GM12878 (cell line): ENCODE measurements around the gene ZDHHC19. TPM values are rescaled to one million over a fixed set of nuclear protein-coding genes. Genes with fewer than 3 reads are reported as not detected.

Source experiments
- BCL11A ChIP-seq: IDR thresholded peaks from 2 replicates; pipeline ENCODE4 v1.6.1; 2011; ENCODE audit warnings: low read depth, low read length
- CREB1 ChIP-seq: IDR thresholded peaks from 2 replicates; pipeline ENCODE4 v1.6.1; 2012; ENCODE audit warnings: low read depth, mild to moderate bottlenecking, inconsistent platforms
- FOS ChIP-seq: IDR thresholded peaks from 3 replicates; pipeline ENCODE4 v1.6.1; 2011; ENCODE audit warnings: borderline replicate concordance; ENCODE audit not compliant: insufficient read length; ENCODE audit errors: extremely low read depth
- FOXM1 ChIP-seq: IDR thresholded peaks from 2 replicates; pipeline ENCODE4 v1.6.1; 2012; ENCODE audit warnings: low read depth, mild to moderate bottlenecking, inconsistent platforms, low read length, moderate library complexity
- IRF4 ChIP-seq: IDR thresholded peaks from 2 replicates; pipeline ENCODE4 v1.6.1; 2011; ENCODE audit warnings: low read depth, low read length
- JUNB ChIP-seq: IDR thresholded peaks from 2 replicates; pipeline ENCODE4 v1.6.1; 2016; ENCODE audit warnings: antibody characterized with exemption, mild to moderate bottlenecking
- LARP7 ChIP-seq: fragments of 450-650 bp; IDR thresholded peaks from 2 replicates; pipeline ENCODE4 v1.6.1; 2017; ENCODE audit warnings: mild to moderate bottlenecking
- MEF2B ChIP-seq: fragments of 450-650 bp; IDR thresholded peaks from 2 replicates; pipeline ENCODE4 v1.6.1; 2018; ENCODE audit warnings: mild to moderate bottlenecking, moderate library complexity; ENCODE audit not compliant: partially characterized antibody, poor library complexity, severe bottlenecking
- MXI1 ChIP-seq: fragments of 150-350 bp; IDR thresholded peaks from 2 replicates; pipeline ENCODE4 v1.6.1; 2011; ENCODE audit warnings: low read depth, mild to moderate bottlenecking, inconsistent platforms, low read length, improper control_type of control experiment
- NR2F1 ChIP-seq: fragments of 450-650 bp; conservative IDR thresholded peaks from 2 replicates; pipeline ENCODE4 v1.6.1; 2017; ENCODE audit warnings: mild to moderate bottlenecking
- PAX5 ChIP-seq: IDR thresholded peaks from 2 replicates; pipeline ENCODE4 v1.6.1; 2011; ENCODE audit warnings: low read depth, low read length, borderline replicate concordance
- SIN3A ChIP-seq: IDR thresholded peaks from 2 replicates; pipeline ENCODE4 v1.6.1; 2012; ENCODE audit warnings: low read depth, low read length, improper control_type of control experiment
- SMAD5 ChIP-seq: IDR thresholded peaks from 2 replicates; pipeline ENCODE4 v1.6.1; 2016; ENCODE audit warnings: antibody characterized with exemption, low read depth
- SMC3 ChIP-seq: IDR thresholded peaks from 2 replicates; pipeline ENCODE4 v1.6.1; 2011; ENCODE audit warnings: low read length, improper control_type of control experiment, borderline replicate concordance
- SREBF1 ChIP-seq: IDR thresholded peaks from 2 replicates; pipeline ENCODE4 v1.6.1; 2012; ENCODE audit warnings: mild to moderate bottlenecking, low read length
- TCF12 ChIP-seq: IDR thresholded peaks from 2 replicates; pipeline ENCODE4 v1.6.1; 2011; ENCODE audit warnings: low read depth, mild to moderate bottlenecking, low read length
- TCF7 ChIP-seq: IDR thresholded peaks from 2 replicates; pipeline ENCODE4 v1.6.1; 2014; ENCODE audit warnings: antibody characterized with exemption, borderline replicate concordance
- WRNIP1 ChIP-seq: IDR thresholded peaks from 2 replicates; pipeline ENCODE4 v1.6.1; 2011; ENCODE audit warnings: low read depth, low read length, improper control_type of control experiment, borderline replicate concordance
- ZNF24 ChIP-seq: fragments of 450-650 bp; IDR thresholded peaks from 2 replicates; pipeline ENCODE4 v1.6.1; 2017; ENCODE audit warnings: antibody characterized with exemption, mild to moderate bottlenecking
- ZNF384 ChIP-seq: IDR thresholded peaks from 2 replicates; pipeline ENCODE4 v1.6.1; 2012; ENCODE audit warnings: low read depth, mild to moderate bottlenecking, low read length, improper control_type of control experiment, borderline replicate concordance
- ZNF622 ChIP-seq: fragments of 450-650 bp; IDR thresholded peaks from 2 replicates; pipeline ENCODE4 v1.6.1; 2017; ENCODE audit warnings: mild to moderate bottlenecking, inconsistent platforms
- ZZZ3 ChIP-seq: IDR thresholded peaks from 2 replicates; pipeline ENCODE4 v1.6.1; 2011; ENCODE audit warnings: low read depth; ENCODE audit not compliant: control insufficient read depth, insufficient read length
- polyA plus RNA-seq, 11 experiments: library from polyadenylated mRNA; depleted of rRNA in 4 of 11; unstranded in 6 of 11; stranded (reverse) in 5 of 11; fragments of >200 nt; fragmentation: Nextera tagmentation in 4 of 11; fragmentation: Illumina TruSeq in 1 of 11; extraction: Ambion mirVana in 4 of 11; extraction: Trizol in 1 of 11; gene quantifications; 1 replicate in 1 of 11; 2 replicates in 10 of 11; pipeline versions ENCODE4 v1.2.1 to v1.2.3, GENCODE V29; 2011 to 2016; ENCODE audit warnings: inconsistent platforms in 2 of 11, missing spikeins in 2 of 11, low read depth in 1 of 11
- total RNA-seq, 4 experiments: library from RNA; depleted of rRNA in 3 of 4; stranded (reverse); fragments of >200 nt in 3 of 4; fragmentation: Illumina TruSeq in 1 of 4; extraction: Trizol in 1 of 4; gene quantifications; 2 replicates each; pipeline versions ENCODE4 v1.2.1 to v1.2.3, GENCODE V29; 2013 to 2021
- TF ChIP-seq, protein P1 (sequence below): fragments of 450-650 bp; conservative IDR thresholded peaks from 2 replicates; pipeline ENCODE4 v1.6.1; 2017; ENCODE audit warnings: mild to moderate bottlenecking, moderate library complexity
- TF ChIP-seq, protein P2 (sequence below): fragments of 450-650 bp; IDR thresholded peaks from 2 replicates; pipeline ENCODE4 v1.6.1; 2017; ENCODE audit warnings: antibody characterized with exemption, mild to moderate bottlenecking, moderate library complexity
- TF ChIP-seq, protein P3 (sequence below): IDR thresholded peaks from 2 replicates; pipeline ENCODE4 v1.6.1; 2011; ENCODE audit warnings: mild to moderate bottlenecking, low read depth, low read length, moderate library complexity; ENCODE audit not compliant: insufficient replicate concordance

The ZDHHC19 gene
- total and polyA plus RNA-seq, 10 of the 15 experiments (the other 5 are each of a cell fraction or from before 2014, with no cell fraction given) = 0.26 TPM; not detected in 9

DNA sequence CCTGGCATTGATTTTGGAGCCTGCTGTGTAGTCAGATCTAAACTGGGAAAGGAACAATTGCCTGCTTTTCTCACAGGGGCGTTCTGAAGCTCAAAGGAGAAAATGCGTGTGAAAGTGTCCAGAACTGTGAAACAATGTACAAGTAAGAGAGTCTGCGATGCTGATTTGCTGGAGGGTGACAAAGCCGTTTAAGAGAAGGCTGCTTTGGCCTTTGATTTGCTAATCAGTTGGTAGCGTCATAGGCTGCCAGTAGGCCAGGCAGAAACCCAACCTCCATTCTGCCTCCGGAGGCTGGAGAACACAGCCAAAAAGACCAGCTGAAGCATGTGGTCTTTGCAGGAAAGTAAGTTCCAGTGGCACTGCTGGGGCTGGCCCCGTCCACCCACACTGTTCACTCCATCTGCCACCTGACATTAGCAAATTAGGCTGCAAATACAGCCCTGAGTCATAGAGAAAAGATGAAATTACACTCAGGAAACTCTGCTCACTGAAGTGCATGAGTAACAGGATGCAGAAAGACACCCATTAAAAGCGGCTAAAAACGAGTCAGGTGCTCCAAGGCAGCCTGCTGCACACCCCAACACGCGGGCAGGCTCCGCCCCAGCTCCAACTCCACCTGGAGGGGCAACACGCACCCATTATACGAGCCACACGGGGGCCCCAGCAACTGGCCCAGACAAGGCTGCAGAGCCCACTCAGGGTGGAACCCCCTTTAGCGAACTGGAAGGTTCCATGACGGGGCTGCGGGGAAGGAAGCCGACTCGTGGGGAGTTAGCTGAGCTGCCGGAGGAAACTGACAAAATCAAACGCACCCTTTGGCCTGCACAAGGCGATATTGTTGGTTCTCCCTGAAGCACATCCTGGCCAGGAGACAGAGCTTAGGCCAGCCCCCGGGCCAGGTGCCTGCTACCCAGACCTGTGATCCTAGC, 31.6 kb downstream of the ZDHHC19 start (continued):
- TF ChIP-seq ZNF24 (no peak), ZNF384 (0 out of 2 replicates have a peak, but pooled peaks have one; percentile 25), NR2F1 (peak; percentile 47), SMAD5 (no peak; the same call in 1 of the 2 replicates), JUNB (peak; percentile 93), IRF4 (peak; percentile 1; the same call in 1 of the 2 replicates), MXI1 (peak; percentile 64; the same call in 1 of the 2 replicates), LARP7 (0 out of 2 replicates have a peak, but pooled peaks have one; percentile 28), TCF7 (peak; percentile 47), ZZZ3 (no peak), FOS (no peak), CREB1 (peak; percentile 87), PAX5 (peak; percentile 88), FOXM1 (peak; percentile 97), WRNIP1 (no peak), BCL11A (peak; percentile 95), SREBF1 (peak; percentile 60; the same call in 1 of the 2 replicates), SMC3 (peak; percentile 70), SIN3A (no peak; the same call in 1 of the 2 replicates), TCF12 (peak; percentile 85; the same call in 1 of the 2 replicates), ZNF622 (no peak), MEF2B (no peak)
- TF ChIP-seq, protein P1, sequence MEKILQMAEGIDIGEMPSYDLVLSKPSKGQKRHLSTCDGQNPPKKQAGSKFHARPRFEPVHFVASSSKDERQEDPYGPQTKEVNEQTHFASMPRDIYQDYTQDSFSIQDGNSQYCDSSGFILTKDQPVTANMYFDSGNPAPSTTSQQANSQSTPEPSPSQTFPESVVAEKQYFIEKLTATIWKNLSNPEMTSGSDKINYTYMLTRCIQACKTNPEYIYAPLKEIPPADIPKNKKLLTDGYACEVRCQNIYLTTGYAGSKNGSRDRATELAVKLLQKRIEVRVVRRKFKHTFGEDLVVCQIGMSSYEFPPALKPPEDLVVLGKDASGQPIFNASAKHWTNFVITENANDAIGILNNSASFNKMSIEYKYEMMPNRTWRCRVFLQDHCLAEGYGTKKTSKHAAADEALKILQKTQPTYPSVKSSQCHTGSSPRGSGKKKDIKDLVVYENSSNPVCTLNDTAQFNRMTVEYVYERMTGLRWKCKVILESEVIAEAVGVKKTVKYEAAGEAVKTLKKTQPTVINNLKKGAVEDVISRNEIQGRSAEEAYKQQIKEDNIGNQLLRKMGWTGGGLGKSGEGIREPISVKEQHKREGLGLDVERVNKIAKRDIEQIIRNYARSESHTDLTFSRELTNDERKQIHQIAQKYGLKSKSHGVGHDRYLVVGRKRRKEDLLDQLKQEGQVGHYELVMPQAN = 0 out of 2 replicates have a peak, but pooled peaks have one; percentile 9
- TF ChIP-seq, protein P2, sequence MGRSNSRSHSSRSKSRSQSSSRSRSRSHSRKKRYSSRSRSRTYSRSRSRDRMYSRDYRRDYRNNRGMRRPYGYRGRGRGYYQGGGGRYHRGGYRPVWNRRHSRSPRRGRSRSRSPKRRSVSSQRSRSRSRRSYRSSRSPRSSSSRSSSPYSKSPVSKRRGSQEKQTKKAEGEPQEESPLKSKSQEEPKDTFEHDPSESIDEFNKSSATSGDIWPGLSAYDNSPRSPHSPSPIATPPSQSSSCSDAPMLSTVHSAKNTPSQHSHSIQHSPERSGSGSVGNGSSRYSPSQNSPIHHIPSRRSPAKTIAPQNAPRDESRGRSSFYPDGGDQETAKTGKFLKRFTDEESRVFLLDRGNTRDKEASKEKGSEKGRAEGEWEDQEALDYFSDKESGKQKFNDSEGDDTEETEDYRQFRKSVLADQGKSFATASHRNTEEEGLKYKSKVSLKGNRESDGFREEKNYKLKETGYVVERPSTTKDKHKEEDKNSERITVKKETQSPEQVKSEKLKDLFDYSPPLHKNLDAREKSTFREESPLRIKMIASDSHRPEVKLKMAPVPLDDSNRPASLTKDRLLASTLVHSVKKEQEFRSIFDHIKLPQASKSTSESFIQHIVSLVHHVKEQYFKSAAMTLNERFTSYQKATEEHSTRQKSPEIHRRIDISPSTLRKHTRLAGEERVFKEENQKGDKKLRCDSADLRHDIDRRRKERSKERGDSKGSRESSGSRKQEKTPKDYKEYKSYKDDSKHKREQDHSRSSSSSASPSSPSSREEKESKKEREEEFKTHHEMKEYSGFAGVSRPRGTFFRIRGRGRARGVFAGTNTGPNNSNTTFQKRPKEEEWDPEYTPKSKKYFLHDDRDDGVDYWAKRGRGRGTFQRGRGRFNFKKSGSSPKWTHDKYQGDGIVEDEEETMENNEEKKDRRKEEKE = no peak
- TF ChIP-seq, protein P3, sequence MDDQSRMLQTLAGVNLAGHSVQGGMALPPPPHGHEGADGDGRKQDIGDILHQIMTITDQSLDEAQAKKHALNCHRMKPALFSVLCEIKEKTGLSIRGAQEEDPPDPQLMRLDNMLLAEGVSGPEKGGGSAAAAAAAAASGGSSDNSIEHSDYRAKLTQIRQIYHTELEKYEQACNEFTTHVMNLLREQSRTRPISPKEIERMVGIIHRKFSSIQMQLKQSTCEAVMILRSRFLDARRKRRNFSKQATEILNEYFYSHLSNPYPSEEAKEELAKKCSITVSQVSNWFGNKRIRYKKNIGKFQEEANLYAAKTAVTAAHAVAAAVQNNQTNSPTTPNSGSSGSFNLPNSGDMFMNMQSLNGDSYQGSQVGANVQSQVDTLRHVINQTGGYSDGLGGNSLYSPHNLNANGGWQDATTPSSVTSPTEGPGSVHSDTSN = no peak
